GM21390 (cell line): ENCODE measurements around the gene HNF1A.

Experiments used
- ATAC-seq: cut with Tn5 transposase; IDR thresholded peaks from one replicate; pipeline ENCODE4 v1.9.1; 2021; ENCODE audit not compliant: unreplicated experiment

Gene HNF1A

DNA sequence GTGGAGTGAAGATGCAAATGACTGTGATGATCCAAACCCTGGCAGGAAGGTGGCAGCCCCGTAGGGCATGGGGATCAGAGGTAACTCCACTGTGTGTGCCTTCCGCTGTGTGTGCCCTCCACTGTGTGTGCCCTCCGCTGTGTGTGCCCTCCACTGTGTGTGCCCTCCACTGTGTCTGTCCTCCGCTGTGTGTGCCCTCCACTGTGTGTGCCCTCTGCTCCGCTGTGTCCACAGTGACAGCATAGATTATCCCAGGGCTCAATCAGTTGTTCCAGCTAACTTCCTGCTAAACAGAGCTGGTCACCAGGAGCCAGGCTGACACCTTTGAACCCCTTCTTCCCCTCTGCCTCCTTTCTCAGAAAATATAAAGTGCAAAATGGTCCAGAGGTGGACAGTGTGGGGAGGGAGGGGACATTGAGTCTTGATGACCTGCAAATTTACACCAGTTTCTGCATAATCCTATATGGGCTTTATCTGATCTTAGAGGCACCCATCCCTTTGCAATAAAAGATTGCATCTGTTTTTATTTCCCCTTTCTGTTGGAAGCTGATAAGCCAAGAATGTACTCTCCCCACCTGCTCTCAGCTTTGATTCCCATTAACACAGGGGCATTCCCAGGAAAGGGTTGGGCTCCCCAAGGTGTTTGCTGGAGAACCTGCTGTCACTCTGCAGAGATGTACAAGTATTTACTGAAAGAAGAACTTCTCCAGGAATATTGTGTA lies 21.6 kb upstream of the HNF1A start:
- ATAC-seq = no peak

- no peak for ATAC-seq
Observed at GRCh38 chr12:120959111-120959878, 19.0 kb upstream of the HNF1A start.

- no peak for ATAC-seq
Observed at GRCh38 chr12:120960657-120961056, 17.7 kb upstream of the HNF1A start.

GRCh38 chr12:120961604-120962531 lies 16.5 kb upstream of the HNF1A start:
- no peak for ATAC-seq

DNA sequence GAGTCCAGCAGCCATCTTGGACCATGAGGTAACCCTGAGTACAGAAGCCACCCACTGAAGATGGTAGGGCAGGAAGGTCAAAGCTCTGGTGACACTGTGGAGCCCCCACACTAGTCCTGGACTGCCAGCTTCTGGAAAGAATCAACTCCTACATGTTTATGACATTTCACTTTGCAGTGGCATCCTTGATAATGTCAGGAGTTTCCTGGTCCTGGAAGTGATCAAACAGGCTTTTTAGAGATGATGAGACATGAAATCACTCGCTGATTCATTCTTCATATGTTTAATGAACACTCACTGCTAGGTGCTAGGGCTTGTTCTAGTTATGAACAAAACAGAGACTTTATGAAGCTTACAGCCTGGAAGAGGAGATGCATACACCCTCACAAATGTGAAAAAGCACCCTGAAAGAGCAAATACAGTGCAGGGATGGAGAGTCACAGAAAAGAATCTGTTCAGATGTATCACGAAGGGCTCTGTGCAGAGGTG lies 15.8 kb upstream of the HNF1A start:
- ATAC-seq = no peak

- ATAC-seq = no peak
Observed at GRCh38 chr12:120964298-120964697, 14.0 kb upstream of the HNF1A start.

DNA sequence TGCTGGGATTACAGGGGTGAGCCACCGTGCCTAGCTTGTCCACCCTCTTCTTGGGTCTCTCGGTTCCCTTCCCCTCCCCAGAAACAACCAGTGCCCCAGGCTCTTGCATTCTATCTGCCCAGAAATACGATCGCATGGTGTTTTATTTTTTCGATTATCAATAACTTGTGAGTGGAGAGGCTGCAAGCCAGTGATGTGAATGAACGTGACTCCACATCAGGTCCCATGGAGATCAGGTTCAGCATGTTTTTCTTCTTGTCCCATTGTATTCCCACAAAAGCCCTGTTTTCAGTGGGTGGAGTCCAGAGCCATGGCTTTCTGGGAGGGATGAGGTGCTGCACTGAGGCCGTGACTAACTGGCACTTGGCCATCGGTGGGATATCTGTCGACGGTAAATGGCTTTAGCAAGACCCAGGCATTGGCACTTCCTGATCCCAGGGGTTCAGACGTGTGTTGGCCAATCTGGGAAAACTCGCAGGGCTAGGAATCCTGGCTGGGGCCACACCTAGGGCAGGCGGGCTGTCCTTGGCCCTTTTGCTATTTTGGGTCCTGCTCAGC lies 12.7 kb upstream of the HNF1A start:
- ATAC-seq = no peak

DNA sequence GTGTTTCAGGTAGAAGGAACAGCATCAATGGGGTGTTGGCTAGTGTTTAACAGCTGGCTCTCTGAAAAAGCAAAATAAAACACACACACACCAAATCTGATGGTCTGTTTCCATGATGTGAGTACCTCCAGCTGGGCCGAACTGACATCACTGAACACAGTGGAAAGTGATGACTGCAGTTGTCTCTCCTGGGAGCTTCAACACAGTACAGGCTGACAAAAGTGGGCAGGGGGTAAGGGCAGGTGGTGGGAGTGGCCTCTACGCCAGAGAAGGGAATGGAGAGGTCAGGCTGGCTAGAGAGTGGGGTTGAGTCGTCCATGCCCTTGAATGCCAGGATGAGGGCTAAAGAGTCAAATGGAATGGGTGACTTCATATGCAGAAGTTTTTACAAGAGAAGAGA lies 8.0 kb upstream of the HNF1A start:
- ATAC-seq = no peak

- ATAC-seq = no peak
Observed at GRCh38 chr12:120971299-120972180, 6.8 kb upstream of the HNF1A start.

DNA sequence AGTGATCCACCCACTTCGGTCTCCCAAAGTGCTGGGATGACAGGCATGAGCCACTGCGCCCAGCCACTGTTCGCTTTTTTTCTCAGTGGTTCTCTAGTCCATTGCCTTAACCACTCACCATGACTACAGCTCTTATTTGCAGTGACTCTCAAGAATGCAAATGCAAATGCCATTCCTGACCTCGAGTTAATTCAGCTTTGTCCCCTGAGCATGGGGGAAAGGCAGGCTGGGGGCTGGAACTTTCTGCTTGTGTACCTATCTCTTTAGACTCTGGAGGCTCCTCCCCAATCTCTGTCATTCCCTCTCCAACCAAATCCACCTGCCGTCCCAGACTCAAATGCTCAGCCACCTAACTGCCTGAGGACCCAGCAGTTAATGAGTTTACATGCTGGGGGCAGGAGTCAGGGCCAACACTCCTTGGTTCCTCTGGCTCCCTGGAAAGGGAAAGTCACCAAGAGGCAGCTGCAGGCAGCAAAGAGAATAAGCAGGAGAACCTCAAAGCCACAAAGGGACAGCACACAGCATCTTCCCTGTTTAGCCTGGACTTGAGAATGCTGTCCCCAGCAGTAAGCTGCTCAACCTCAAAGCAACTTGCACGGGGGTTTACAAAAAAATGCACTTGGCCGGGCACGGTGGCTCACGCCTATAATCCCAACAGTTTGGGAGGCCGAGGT lies 5.3 kb upstream of the HNF1A start:
- no peak for ATAC-seq

DNA sequence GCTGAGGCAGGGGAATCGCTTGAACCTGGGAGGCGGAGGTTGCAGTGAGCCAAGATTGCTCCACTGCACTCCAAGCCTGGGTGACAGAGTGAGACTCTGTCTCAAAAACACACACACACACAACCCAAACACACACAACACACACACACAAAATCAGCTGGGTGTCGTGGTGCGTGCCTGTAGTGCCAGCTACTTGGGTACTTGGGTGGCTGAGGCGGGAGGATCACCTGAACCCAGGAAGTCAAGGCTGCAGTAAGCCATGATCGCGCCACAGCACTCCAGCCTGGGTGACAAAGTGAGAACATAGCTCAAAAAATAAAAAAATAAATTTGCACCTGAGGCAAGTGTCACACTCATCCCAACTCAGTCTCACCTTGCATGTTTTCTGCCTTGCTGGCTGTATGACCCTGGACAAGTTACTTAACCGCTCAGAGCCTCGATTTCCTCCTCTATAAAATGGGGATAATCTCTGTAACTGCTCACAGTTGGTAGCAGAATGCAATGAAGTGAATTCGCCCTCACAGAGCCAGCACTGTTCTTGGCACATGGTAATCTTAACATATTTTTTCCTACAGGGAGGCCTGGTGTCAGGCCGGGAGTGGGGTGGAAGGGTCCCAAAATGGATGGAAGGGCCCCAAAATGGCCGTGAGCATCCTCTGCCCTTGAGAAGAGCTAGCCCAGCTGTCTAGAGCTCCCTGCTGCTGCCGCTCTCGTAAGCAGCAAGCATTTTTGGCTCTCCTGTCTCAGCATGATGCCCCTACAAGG lies 630 bp upstream of the HNF1A start:
- no peak for ATAC-seq

- no peak for ATAC-seq
Observed at GRCh38 chr12:120979220-120979861, 998 bp downstream of the HNF1A start.

GRCh38 chr12:120979862-120980696 lies 1.7 kb downstream of the HNF1A start:
- ATAC-seq = no peak

GRCh38 chr12:120980800-120981368 lies 2.5 kb downstream of the HNF1A start:
- no peak for ATAC-seq

GRCh38 chr12:120981407-120981941 lies 3.1 kb downstream of the HNF1A start:
- ATAC-seq = no peak

DNA sequence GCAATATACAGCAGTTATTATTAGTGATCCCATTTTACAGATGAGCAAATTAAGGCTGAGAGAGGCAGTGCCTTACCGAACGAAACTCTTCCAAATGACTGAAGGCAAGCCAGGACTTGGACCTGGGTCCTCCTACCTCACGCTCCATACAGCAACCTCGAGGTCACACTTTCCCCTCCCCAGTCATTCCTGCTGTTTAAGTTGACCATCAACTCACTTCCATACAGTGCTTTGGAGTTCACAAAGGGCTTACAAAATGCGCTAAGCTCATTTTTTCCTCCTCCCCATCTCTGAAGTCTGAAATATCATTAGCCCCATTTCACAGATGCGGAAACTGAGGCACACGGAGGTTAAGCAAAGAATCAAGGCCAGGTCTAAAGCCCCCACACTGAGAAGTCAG lies 4.3 kb downstream of the HNF1A start:
- no peak for ATAC-seq

- no peak for ATAC-seq
Observed at GRCh38 chr12:120983759-120984158, 5.4 kb downstream of the HNF1A start.
